Right hindlimb (tissue), 1 donor: ENCODE data around the gene DCAF4.

Source experiments
- DNase-seq: peaks from one replicate; pipeline ENCODE4 v3.0.0-alpha.2; 2018

Gene DCAF4

GRCh38 chr14:72926292-72927028 lies at the start of gene DCAF4:
TSS of gene DCAF4 (plus strand) at chr14:72926464. CDS start at chr14:72937979, 11,515 bp downstream.
- peak; percentile 98 for DNase-seq

GRCh38 chr14:72876710-72877063 lies 49.6 kb upstream of the DCAF4 start:
- no peak for DNase-seq

- DNase-seq: no peak
These were observed 47.5 kb upstream of the DCAF4 start for GRCh38 chr14:72878746-72879145.

- no peak for DNase-seq
These were observed 46.8 kb upstream of the DCAF4 start for GRCh38 chr14:72879431-72879830.

- no peak for DNase-seq
These were observed 46.1 kb upstream of the DCAF4 start for GRCh38 chr14:72880164-72880563.

- no peak for DNase-seq
These were observed 45.4 kb upstream of the DCAF4 start for GRCh38 chr14:72880820-72881219.

- DNase-seq: no peak
These were observed 44.7 kb upstream of the DCAF4 start for GRCh38 chr14:72881543-72881942.

GRCh38 chr14:72882047-72882446 lies 44.2 kb upstream of the DCAF4 start:
- no peak for DNase-seq

GRCh38 chr14:72882463-72882862 lies 43.8 kb upstream of the DCAF4 start:
- DNase-seq: no peak

GRCh38 chr14:72883109-72883508 lies 43.2 kb upstream of the DCAF4 start:
- no peak for DNase-seq

- no peak for DNase-seq
These were observed 42.3 kb upstream of the DCAF4 start for GRCh38 chr14:72883961-72884360.

GRCh38 chr14:72884386-72884785 lies 41.9 kb upstream of the DCAF4 start:
- no peak for DNase-seq

GRCh38 chr14:72887514-72887913 lies 38.8 kb upstream of the DCAF4 start:
- DNase-seq: no peak

- DNase-seq: no peak
These were observed 38.1 kb upstream of the DCAF4 start for GRCh38 chr14:72888192-72888591.

- no peak for DNase-seq
These were observed 37.5 kb upstream of the DCAF4 start for GRCh38 chr14:72888636-72889201.

GRCh38 chr14:72889366-72889765 lies 36.9 kb upstream of the DCAF4 start:
- no peak for DNase-seq

- DNase-seq: no peak
These were observed 34.6 kb upstream of the DCAF4 start for GRCh38 chr14:72891666-72892102.

- DNase-seq: peak; percentile 26
These were observed 34.0 kb upstream of the DCAF4 start for GRCh38 chr14:72892103-72892878.

GRCh38 chr14:72892879-72893635 lies 33.2 kb upstream of the DCAF4 start:
- DNase-seq: peak; percentile 27

GRCh38 chr14:72893636-72894322 lies 32.5 kb upstream of the DCAF4 start, which contains the start of gene DPF3:
TSS of gene DPF3 (minus strand) at chr14:72894101. CDS start at chr14:72894088, 13 bp downstream.
- peak; percentile 96 for DNase-seq

- DNase-seq: no peak
These were observed 32.0 kb upstream of the DCAF4 start for GRCh38 chr14:72894323-72894622.

GRCh38 chr14:72894623-72895378 lies 31.5 kb upstream of the DCAF4 start:
- DNase-seq: peak; percentile 18
